NT2/D1 (cell line): ENCODE data around the gene CNOT8.

ENCODE experiments used
- DNase-seq: peaks from one replicate; pipeline ENCODE4 v3.0.0-alpha.2; 2011; ENCODE audit warnings: low read depth, low spot score
- H3K27me3 ChIP-seq: 2 replicates; pipeline ENCODE4 v1.6.0; 2011; ENCODE audit warnings: mild to moderate bottlenecking; ENCODE audit not compliant: insufficient read length, insufficient read depth
- H3K36me3 ChIP-seq: 2 replicates; pipeline ENCODE4 v1.6.1; 2011; ENCODE audit warnings: mild to moderate bottlenecking, low read length, mixed read lengths; ENCODE audit not compliant: insufficient read depth, insufficient read length
- H3K4me1 ChIP-seq: 2 replicates; pipeline ENCODE4 v1.5.1; 2011; ENCODE audit not compliant: insufficient read depth, insufficient read length
- H3K4me3 ChIP-seq: 2 replicates; pipeline ENCODE4 v1.5.1; 2011; ENCODE audit warnings: low read depth; ENCODE audit not compliant: insufficient read length
- H3K9ac ChIP-seq: 2 replicates; pipeline ENCODE4 v1.6.0; 2011; ENCODE audit warnings: low read depth; ENCODE audit not compliant: insufficient read length
- H3K9me3 ChIP-seq: 2 replicates; pipeline ENCODE4 v1.5.1; 2011; ENCODE audit warnings: mild to moderate bottlenecking, low read length; ENCODE audit not compliant: insufficient read depth
- SUZ12 ChIP-seq: IDR thresholded peaks from 2 replicates; pipeline ENCODE4 v1.6.1; 2011; ENCODE audit not compliant: insufficient read length, insufficient read depth; ENCODE audit errors: extremely low read depth
- YY1 ChIP-seq: IDR thresholded peaks from 2 replicates; pipeline ENCODE4 v1.6.1; 2011; ENCODE audit not compliant: insufficient read length, insufficient read depth
- ZNF274 ChIP-seq: IDR thresholded peaks from 2 replicates; pipeline ENCODE4 v1.6.1; 2011; ENCODE audit warnings: mild to moderate bottlenecking, low read depth, low read length

The CNOT8 gene

DNA sequence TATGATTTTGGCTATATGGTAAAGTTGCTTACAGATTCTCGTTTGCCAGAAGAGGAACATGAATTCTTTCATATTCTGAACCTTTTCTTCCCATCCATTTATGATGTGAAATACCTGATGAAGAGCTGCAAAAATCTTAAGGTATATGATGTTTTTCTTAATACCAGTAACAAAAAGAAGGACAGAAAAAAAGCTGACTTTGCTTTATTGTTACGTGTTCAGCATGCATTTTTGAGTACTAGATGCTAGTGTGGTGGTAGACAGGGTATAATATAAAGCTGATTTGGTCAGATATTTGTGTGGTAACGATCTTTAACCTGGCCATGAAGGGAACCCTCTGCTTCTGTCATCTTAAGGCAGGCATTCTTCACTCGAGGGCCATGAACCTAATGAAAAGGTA is 13.3 kb downstream of the CNOT8 start:
- Histone ChIP-seq H3K9me3 (no peaks in the 10 kb centered on the region), H3K36me3 (peaks cover 47% of the 10 kb centered on the region), H3K9ac (no peak overlapping the region), H3K4me1 (no peaks in the 10 kb centered on the region), H3K27me3 (no peaks in the 10 kb centered on the region), H3K4me3 (no peak overlapping the region)
- no peak for TF ChIP-seq SUZ12
- no peak for DNase-seq

- Histone ChIP-seq H3K36me3 (peaks cover 46% of the 10 kb centered on the region), H3K27me3 (no peaks in the 10 kb centered on the region), H3K9ac (no peak overlapping the region), H3K9me3 (peaks cover 14% of the 10 kb centered on the region; the same call in 1 of the 2 replicates), H3K4me3 (no peak overlapping the region), H3K4me1 (no peaks in the 10 kb centered on the region)
- no peak for TF ChIP-seq YY1
- TF ChIP-seq ZNF274, result no peak
- no peak for TF ChIP-seq SUZ12
- no peak for DNase-seq
These were observed 15.4 kb downstream of the CNOT8 start for GRCh38 chr5:154873791-154874331.

GRCh38 chr5:154878642-154879335 is 20.4 kb downstream of the CNOT8 start:
- H3K9me3 ChIP-seq, result peaks cover 23% of the 10 kb centered on the region; the same call in 1 of the 2 replicates
- H3K4me1 ChIP-seq, result no peaks in the 10 kb centered on the region
- H3K9ac ChIP-seq, result no peak overlapping the region
- no peak for DNase-seq
- no peak overlapping the region for H3K4me3 ChIP-seq
- TF ChIP-seq ZNF274, result no peak
- TF ChIP-seq SUZ12, result no peak
- TF ChIP-seq YY1, result no peak
- H3K27me3 ChIP-seq, result no peaks in the 10 kb centered on the region
- peaks cover 23% of the 10 kb centered on the region for H3K36me3 ChIP-seq

DNA sequence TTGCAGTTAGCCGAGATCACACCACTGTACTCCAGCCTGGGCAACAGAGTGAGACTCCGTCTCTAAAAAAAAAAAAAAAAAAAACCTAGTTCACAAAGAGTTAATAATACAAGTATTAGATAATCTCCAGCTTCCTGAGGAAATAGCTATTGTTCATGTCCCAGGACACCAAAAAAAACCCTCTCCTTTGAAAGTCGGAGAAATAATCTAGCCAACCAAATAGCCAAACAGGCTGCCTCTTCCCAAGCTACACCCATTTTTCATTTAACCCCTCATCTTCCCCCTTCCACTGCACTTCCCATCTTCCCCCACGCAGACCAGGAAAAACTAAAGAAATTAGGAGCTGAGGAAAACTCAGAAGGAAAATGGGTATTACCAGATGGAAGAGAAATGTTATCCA is 23.6 kb downstream of the CNOT8 start:
- TF ChIP-seq ZNF274 (no peak), YY1 (no peak), SUZ12 (no peak)
- no peak for DNase-seq
- peaks cover 49% of the 10 kb centered on the region for H3K9me3 ChIP-seq
- no peak overlapping the region for H3K9ac ChIP-seq
- H3K27me3 ChIP-seq, result no peaks in the 10 kb centered on the region
- H3K36me3 ChIP-seq, result peaks cover 21% of the 10 kb centered on the region
- H3K4me3 ChIP-seq, result no peak overlapping the region
- H3K4me1 ChIP-seq, result no peaks in the 10 kb centered on the region

GRCh38 chr5:154884424-154884823 is 26.0 kb downstream of the CNOT8 start:
- Histone ChIP-seq H3K27me3 (no peaks in the 10 kb centered on the region), H3K4me3 (no peak overlapping the region), H3K36me3 (peaks cover 40% of the 10 kb centered on the region), H3K4me1 (no peaks in the 10 kb centered on the region), H3K9ac (no peak overlapping the region), H3K9me3 (peaks cover 45% of the 10 kb centered on the region)
- no peak for TF ChIP-seq YY1
- no peak for TF ChIP-seq ZNF274
- no peak for TF ChIP-seq SUZ12
- no peak for DNase-seq

DNA sequence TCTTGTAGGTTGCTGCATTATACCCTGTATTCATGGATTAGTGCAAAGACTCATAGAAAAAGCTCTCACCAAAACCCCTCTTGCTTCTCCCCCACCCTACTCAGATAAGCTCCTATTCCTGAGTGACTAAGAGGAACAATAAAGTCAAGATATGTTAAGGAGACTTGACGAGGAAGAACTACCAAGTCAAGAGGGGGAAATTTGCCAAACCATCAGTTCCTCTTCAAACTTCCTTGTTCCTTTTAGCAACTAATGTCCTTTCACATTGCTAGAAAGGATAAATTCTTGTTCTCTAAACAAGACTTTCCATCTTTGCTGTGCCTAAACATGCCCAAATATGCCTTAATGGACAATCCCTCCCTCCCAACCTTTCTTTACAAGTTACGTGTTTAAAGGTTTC is 27.0 kb downstream of the CNOT8 start:
- H3K9ac ChIP-seq, result no peak overlapping the region

DNA sequence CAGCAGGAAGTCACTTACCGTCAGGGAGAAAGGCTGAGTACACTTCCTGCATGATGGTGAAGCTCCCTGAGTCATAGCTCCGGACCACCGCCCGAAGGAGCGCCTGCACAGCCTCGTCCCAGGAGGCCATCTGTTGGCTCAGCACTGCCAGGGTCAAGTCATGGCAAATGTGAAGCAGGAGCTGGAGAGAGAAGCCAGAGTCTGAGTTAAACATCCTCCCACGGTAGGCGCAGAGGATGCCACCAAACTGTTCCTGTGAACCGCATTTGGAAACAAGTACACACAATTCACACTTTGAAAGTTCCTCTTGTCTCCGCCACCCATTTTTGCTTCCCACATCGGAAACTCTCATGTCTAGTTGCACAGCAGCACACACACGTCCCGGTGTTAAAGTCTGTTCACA is 33.9 kb downstream of the CNOT8 start:
- no peak for TF ChIP-seq SUZ12
- TF ChIP-seq YY1, result no peak
- TF ChIP-seq ZNF274, result no peak
- H3K36me3 ChIP-seq, result peaks cover 72% of the 10 kb centered on the region
- no peak overlapping the region for H3K4me3 ChIP-seq
- peaks cover 13% of the 10 kb centered on the region for H3K9me3 ChIP-seq
- H3K9ac ChIP-seq, result no peak overlapping the region
- no peaks in the 10 kb centered on the region for H3K27me3 ChIP-seq
- no peak for DNase-seq
- H3K4me1 ChIP-seq, result no peaks in the 10 kb centered on the region

More for the DNA sequence above, 27.0 kb downstream of the CNOT8 start:
- Histone ChIP-seq H3K27me3 (no peaks in the 10 kb centered on the region), H3K36me3 (peaks cover 48% of the 10 kb centered on the region), H3K9me3 (peaks cover 42% of the 10 kb centered on the region), H3K4me1 (no peaks in the 10 kb centered on the region), H3K4me3 (no peak overlapping the region)
- TF ChIP-seq ZNF274 (no peak), SUZ12 (no peak), YY1 (no peak)
- DNase-seq, result no peak

DNA sequence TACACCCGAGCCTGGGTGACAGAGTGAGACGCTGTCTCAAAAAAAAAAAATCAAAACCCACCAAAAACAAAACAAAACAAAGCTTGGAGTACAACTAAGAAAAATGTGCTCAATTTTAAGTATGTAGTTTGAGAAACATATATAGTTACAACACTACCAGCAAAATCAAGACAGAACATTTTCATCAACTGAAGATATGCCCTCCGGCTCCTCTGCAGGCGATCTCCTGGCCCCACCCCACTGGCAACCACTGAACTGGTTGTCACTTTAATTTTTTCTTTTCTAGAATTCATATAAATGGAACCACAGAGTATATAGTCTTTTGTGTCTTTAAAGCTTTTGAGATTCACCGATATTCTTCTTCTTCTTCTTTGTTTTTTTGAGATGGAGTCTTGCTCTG is 35.0 kb downstream of the CNOT8 start:
- Histone ChIP-seq H3K36me3 (peaks cover 71% of the 10 kb centered on the region), H3K9ac (no peak overlapping the region), H3K27me3 (no peaks in the 10 kb centered on the region), H3K4me3 (no peak overlapping the region), H3K9me3 (peaks cover 3% of the 10 kb centered on the region; the same call in 1 of the 2 replicates), H3K4me1 (no peaks in the 10 kb centered on the region)
- DNase-seq, result no peak
- TF ChIP-seq SUZ12 (no peak), ZNF274 (no peak), YY1 (no peak)
